Measurements from ENCODE around the gene EIF3D.

Gene EIF3D

GRCh38 chr22:36569999-36570398, 41.0 kb upstream of the EIF3D start:
- TF ChIP-seq CTCF (conservative IDR thresholded peaks at IDR 0.05), result no peak
- TF ChIP-seq ZFX (IDR thresholded peaks at IDR 0.05), result no peak
- no peak overlapping the region for H3K27ac ChIP-seq

- no peak for TF ChIP-seq ZFX (IDR thresholded peaks at IDR 0.05)
- no peak for TF ChIP-seq CTCF (conservative IDR thresholded peaks at IDR 0.05)
Observed at GRCh38 chr22:36568846-36569245, 39.9 kb upstream of the EIF3D start.

GRCh38 chr22:36566720-36567119, 37.8 kb upstream of the EIF3D start:
- no peak overlapping the region for H3K27ac ChIP-seq
- no peak for TF ChIP-seq CTCF (conservative IDR thresholded peaks at IDR 0.05)
- no peak for TF ChIP-seq ZFX (IDR thresholded peaks at IDR 0.05)

More at GRCh38 chr22:36568846-36569245, 39.9 kb upstream of the EIF3D start:
- H3K27ac ChIP-seq, result no peak overlapping the region

GRCh38 chr22:36565686-36566085, 36.7 kb upstream of the EIF3D start:
- TF ChIP-seq ZFX (IDR thresholded peaks at IDR 0.05) (no peak), CTCF (conservative IDR thresholded peaks at IDR 0.05) (no peak)
- no peak overlapping the region for H3K27ac ChIP-seq

GRCh38 chr22:36565159-36565507, 36.2 kb upstream of the EIF3D start:
- TF ChIP-seq CTCF (conservative IDR thresholded peaks at IDR 0.05) (no peak), ZFX (IDR thresholded peaks at IDR 0.05) (no peak)
- H3K27ac ChIP-seq, result no peak overlapping the region

- H3K27ac ChIP-seq, result no peak overlapping the region
- no peak for TF ChIP-seq CTCF (conservative IDR thresholded peaks at IDR 0.05)
- no peak for TF ChIP-seq ZFX (IDR thresholded peaks at IDR 0.05)
Observed at GRCh38 chr22:36564422-36565158, 35.6 kb upstream of the EIF3D start.

- H3K27ac ChIP-seq, result no peak overlapping the region
- TF ChIP-seq CTCF (conservative IDR thresholded peaks at IDR 0.05), result no peak
- TF ChIP-seq ZFX (IDR thresholded peaks at IDR 0.05), result no peak
Observed at GRCh38 chr22:36563898-36564297, 34.9 kb upstream of the EIF3D start.
